Nephron progenitor cell (in vitro differentiated cells): Measurements from ENCODE around the gene LRIF1.

Experiments used
- DNase-seq: peaks from one replicate; pipeline ENCODE4 v3.0.0; 2021
- H3K27ac Mint-ChIP-seq: 2 replicates; pipeline ENCODE4 v1.8.0; 2021; ENCODE audit warnings: mild to moderate bottlenecking, moderate library complexity, mixed read lengths
- H3K27me3 Mint-ChIP-seq: 2 replicates; pipeline ENCODE4 v1.8.0; 2021; ENCODE audit warnings: mild to moderate bottlenecking, low read depth, mixed read lengths; ENCODE audit not compliant: poor library complexity
- H3K36me3 Mint-ChIP-seq: 2 replicates; pipeline ENCODE4 v1.8.0; 2021; ENCODE audit warnings: low read depth, mixed read lengths
- H3K4me1 Mint-ChIP-seq: 2 replicates; pipeline ENCODE4 v1.8.0; 2021; ENCODE audit warnings: mixed read lengths
- H3K4me3 Mint-ChIP-seq: 2 replicates; pipeline ENCODE4 v1.8.0; 2021; ENCODE audit warnings: mild to moderate bottlenecking, moderate library complexity, mixed read lengths
- H3K9me3 Mint-ChIP-seq: 2 replicates; pipeline ENCODE4 v1.8.0; 2021; ENCODE audit warnings: mild to moderate bottlenecking, moderate library complexity, mixed read lengths
- CTCF ChIP-seq: fragments of 200-600 bp; sonication (generic); IDR thresholded peaks from 2 replicates; pipeline ENCODE4 v1.5.0; 2021; ENCODE audit warnings: antibody characterized with exemption

The LRIF1 gene

GRCh38 chr1:110986407-110986891 is 22.7 kb upstream of the LRIF1 start:
- Mint-ChIP-seq H3K9me3 (peaks cover 3% of the 10 kb centered on the region), H3K36me3 (no peaks in the 10 kb centered on the region), H3K27me3 (peaks cover 12% of the 10 kb centered on the region), H3K27ac (no peak overlapping the region), H3K4me3 (no peak overlapping the region), H3K4me1 (no peaks in the 10 kb centered on the region)
- TF ChIP-seq CTCF: no peak
- DNase-seq: no peak

- H3K27me3 Mint-ChIP-seq: peaks cover 20% of the 10 kb centered on the region
- DNase-seq: no peak
- no peak overlapping the region for H3K4me3 Mint-ChIP-seq
- no peak for TF ChIP-seq CTCF
- no peaks in the 10 kb centered on the region for H3K36me3 Mint-ChIP-seq
- H3K4me1 Mint-ChIP-seq: no peaks in the 10 kb centered on the region
- H3K9me3 Mint-ChIP-seq: peaks cover 18% of the 10 kb centered on the region
- H3K27ac Mint-ChIP-seq: no peak overlapping the region
Observed at GRCh38 chr1:110982320-110982719, 18.6 kb upstream of the LRIF1 start.

- TF ChIP-seq CTCF: no peak
Observed at GRCh38 chr1:110979154-110979553, 15.4 kb upstream of the LRIF1 start.

GRCh38 chr1:110976089-110976488 is 12.4 kb upstream of the LRIF1 start:
- no peak overlapping the region for H3K27ac Mint-ChIP-seq
- peaks cover 32% of the 10 kb centered on the region for H3K9me3 Mint-ChIP-seq
- H3K36me3 Mint-ChIP-seq: no peaks in the 10 kb centered on the region
- no peak for TF ChIP-seq CTCF
- no peak for DNase-seq
- no peak overlapping the region for H3K4me3 Mint-ChIP-seq
- no peaks in the 10 kb centered on the region for H3K4me1 Mint-ChIP-seq
- peaks cover 15% of the 10 kb centered on the region for H3K27me3 Mint-ChIP-seq

More at GRCh38 chr1:110979154-110979553, 15.4 kb upstream of the LRIF1 start:
- Mint-ChIP-seq H3K27me3 (peaks cover 15% of the 10 kb centered on the region), H3K27ac (no peak overlapping the region), H3K36me3 (no peaks in the 10 kb centered on the region), H3K4me3 (no peak overlapping the region), H3K4me1 (no peaks in the 10 kb centered on the region), H3K9me3 (peaks cover 29% of the 10 kb centered on the region)
- no peak for DNase-seq

GRCh38 chr1:110975265-110975664 is 11.5 kb upstream of the LRIF1 start:
- Mint-ChIP-seq H3K27ac (no peak overlapping the region), H3K9me3 (peaks cover 27% of the 10 kb centered on the region), H3K27me3 (peaks cover 22% of the 10 kb centered on the region), H3K4me3 (no peak overlapping the region), H3K4me1 (no peaks in the 10 kb centered on the region), H3K36me3 (no peaks in the 10 kb centered on the region)
- TF ChIP-seq CTCF: no peak
- DNase-seq: no peak

- no peak for DNase-seq
- Mint-ChIP-seq H3K4me1 (peaks cover 6% of the 10 kb centered on the region), H3K27ac (no peak overlapping the region), H3K27me3 (peaks cover 28% of the 10 kb centered on the region), H3K4me3 (no peak overlapping the region), H3K9me3 (peaks cover 46% of the 10 kb centered on the region), H3K36me3 (peaks cover 10% of the 10 kb centered on the region)
- no peak for TF ChIP-seq CTCF
Observed at GRCh38 chr1:110967256-110967655, 3.5 kb upstream of the LRIF1 start.
